Activated CD8-positive, alpha-beta T cell treated with anti-CD3 and anti-CD28 coated beads for 36 hours (primary cell): ENCODE measurements around the gene EIF4G3. TPM values are rescaled to one million over a fixed set of nuclear protein-coding genes. Genes with fewer than 3 reads are reported as not detected.

Experiments used
- ATAC-seq: fragments of 200-7000 bp; cut with Tn5 transposase; one replicate; pipeline ENCODE4 v1.10.0; 2021; ENCODE audit warnings: mild to moderate bottlenecking, moderate library complexity
- CTCF ChIA-PET: fragments of 350-600 bp; sonication (Branson Sonifier 250); formaldehyde crosslinking; loops from one replicate; lab custom pipeline; 2021; ENCODE audit warnings: antibody characterized with exemption; lab: Charles Lee
- POLR2A ChIA-PET: fragments of 350-600 bp; sonication (Branson Sonifier 250); formaldehyde crosslinking; loops from one replicate; lab custom pipeline; 2021; ENCODE audit warnings: antibody characterized with exemption; lab: Charles Lee
- DNase-seq: peaks from one replicate; pipeline ENCODE4 v3.0.0-alpha.2; 2020
- H3K27ac Mint-ChIP-seq: one replicate; pipeline ENCODE4 v1.8.0; 2021; ENCODE audit warnings: mild to moderate bottlenecking, mixed read lengths
- H3K27me3 Mint-ChIP-seq: one replicate; pipeline ENCODE4 v1.8.0; 2021; ENCODE audit warnings: mixed read lengths
- H3K36me3 Mint-ChIP-seq: one replicate; pipeline ENCODE4 v1.8.0; 2021; ENCODE audit warnings: low read depth, mixed read lengths
- H3K4me1 Mint-ChIP-seq: one replicate; pipeline ENCODE4 v1.8.0; 2021; ENCODE audit warnings: low read depth, mixed read lengths
- H3K4me3 Mint-ChIP-seq: one replicate; pipeline ENCODE4 v1.8.0; 2021; ENCODE audit warnings: mild to moderate bottlenecking, moderate library complexity, mixed read lengths
- H3K9me3 Mint-ChIP-seq: one replicate; pipeline ENCODE4 v1.8.0; 2021; ENCODE audit warnings: mixed read lengths
- intact Hi-C: fragments of 100-400 bp; cut with micrococcal nuclease; formaldehyde crosslinking; loops from one replicate; pipeline ENCODE4 v1.10.0; 2022
- total RNA-seq, 2 experiments: library from RNA; stranded (reverse); gene quantifications; one replicate each; pipeline ENCODE4 v1.2.3, GENCODE V29; 2021
- TF ChIP-seq, protein P1 (sequence below): fragments of 200-600 bp; IDR thresholded peaks from one replicate; pipeline ENCODE4 v1.8.0; 2022; ENCODE audit warnings: antibody characterized with exemption, mild to moderate bottlenecking

EIF4G3 gene
- total RNA-seq, 2 experiments from 2014 or later: 48.2 to 48.4 TPM

DNA sequence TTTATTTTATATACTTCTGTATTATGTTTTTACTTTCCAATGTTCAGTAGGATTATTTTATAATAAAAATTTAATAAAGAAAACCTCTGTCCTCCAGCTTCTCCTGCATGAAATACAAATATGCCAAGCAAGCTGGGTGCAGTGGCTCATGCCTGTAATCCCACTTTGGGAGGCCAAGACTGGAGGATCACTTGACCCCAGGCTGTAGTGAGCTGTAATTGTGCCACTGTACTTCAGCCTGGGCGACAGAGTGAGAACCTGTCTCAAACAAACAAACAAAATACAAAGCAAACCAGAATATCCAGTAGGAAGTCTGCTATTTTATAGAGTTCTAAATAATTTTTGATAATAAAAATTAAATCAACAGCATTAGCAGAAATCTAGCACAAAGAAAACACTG, 168.8 kb downstream of the EIF4G3 start:
- Mint-ChIP-seq H3K9me3 (no peaks in the 10 kb centered on the region), H3K27me3 (no peaks in the 10 kb centered on the region), H3K4me3 (no peak overlapping the region), H3K27ac (no peak overlapping the region), H3K4me1 (no peaks in the 10 kb centered on the region), H3K36me3 (no peaks in the 10 kb centered on the region)
- TF ChIP-seq, protein P1, sequence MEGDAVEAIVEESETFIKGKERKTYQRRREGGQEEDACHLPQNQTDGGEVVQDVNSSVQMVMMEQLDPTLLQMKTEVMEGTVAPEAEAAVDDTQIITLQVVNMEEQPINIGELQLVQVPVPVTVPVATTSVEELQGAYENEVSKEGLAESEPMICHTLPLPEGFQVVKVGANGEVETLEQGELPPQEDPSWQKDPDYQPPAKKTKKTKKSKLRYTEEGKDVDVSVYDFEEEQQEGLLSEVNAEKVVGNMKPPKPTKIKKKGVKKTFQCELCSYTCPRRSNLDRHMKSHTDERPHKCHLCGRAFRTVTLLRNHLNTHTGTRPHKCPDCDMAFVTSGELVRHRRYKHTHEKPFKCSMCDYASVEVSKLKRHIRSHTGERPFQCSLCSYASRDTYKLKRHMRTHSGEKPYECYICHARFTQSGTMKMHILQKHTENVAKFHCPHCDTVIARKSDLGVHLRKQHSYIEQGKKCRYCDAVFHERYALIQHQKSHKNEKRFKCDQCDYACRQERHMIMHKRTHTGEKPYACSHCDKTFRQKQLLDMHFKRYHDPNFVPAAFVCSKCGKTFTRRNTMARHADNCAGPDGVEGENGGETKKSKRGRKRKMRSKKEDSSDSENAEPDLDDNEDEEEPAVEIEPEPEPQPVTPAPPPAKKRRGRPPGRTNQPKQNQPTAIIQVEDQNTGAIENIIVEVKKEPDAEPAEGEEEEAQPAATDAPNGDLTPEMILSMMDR: no peak
- ATAC-seq (no peak), DNase-seq (no peak)
- ChIA-PET CTCF (no interaction called here), POLR2A (no interaction called here)
- intact Hi-C loops: no loop called here

DNA sequence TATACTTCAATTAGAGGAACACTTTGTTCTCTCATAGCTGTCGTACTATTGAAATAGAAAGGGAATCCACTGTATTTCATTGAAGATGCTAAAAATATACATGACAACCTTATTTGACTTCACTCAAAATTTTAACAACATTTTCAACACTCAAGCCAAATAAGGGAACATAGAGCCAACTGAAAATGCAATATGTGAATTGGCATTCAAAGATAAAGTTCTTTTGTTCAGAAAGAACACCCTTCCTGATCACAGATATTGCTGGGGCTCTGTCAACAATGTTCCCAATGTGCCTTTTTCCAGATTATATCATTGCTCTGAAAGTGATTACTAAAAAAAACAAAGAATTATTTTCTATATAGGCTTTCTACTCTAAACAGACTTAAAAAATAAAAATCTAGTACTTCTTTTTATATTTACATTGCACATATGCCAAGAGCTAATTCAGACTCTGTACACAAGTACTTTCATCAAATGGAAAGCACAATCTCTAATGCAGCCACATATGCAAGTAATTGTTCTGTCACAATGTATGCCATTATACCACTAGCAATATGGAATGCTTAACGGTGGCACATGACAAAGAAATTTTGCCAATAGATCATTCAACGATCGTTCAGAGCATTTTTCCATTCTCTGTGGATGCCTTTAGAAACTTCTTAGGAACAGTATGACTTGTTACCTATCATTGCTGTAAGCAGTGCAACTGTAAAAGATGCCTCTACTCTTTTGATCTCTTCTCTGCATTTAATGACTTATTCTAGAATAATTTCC, 171.0 kb downstream of the EIF4G3 start:
- H3K4me3 Mint-ChIP-seq: no peak overlapping the region
- H3K36me3 Mint-ChIP-seq: peaks cover 9% of the 10 kb centered on the region
- no peaks in the 10 kb centered on the region for H3K4me1 Mint-ChIP-seq
- no peak for DNase-seq
- H3K27me3 Mint-ChIP-seq: no peaks in the 10 kb centered on the region
- no peak overlapping the region for H3K27ac Mint-ChIP-seq
- CTCF ChIA-PET: no interaction called here
- ATAC-seq: no peak
- no peaks in the 10 kb centered on the region for H3K9me3 Mint-ChIP-seq
- TF ChIP-seq, protein P1: no peak
- intact Hi-C loops: no loop called here
- POLR2A ChIA-PET: no interaction called here

GRCh38 chr1:21003281-21004045, 173.2 kb downstream of the EIF4G3 start:
- no peak overlapping the region for H3K27ac Mint-ChIP-seq
- intact Hi-C loops: no loop called here
- peaks cover 10% of the 10 kb centered on the region for H3K4me1 Mint-ChIP-seq
- no peaks in the 10 kb centered on the region for H3K27me3 Mint-ChIP-seq
- H3K36me3 Mint-ChIP-seq: peaks cover 9% of the 10 kb centered on the region
- CTCF ChIA-PET: no interaction called here
- no peaks in the 10 kb centered on the region for H3K9me3 Mint-ChIP-seq
- POLR2A ChIA-PET: no interaction called here
- TF ChIP-seq, protein P1: no peak
- DNase-seq (no peak), ATAC-seq (no peak)
- no peak overlapping the region for H3K4me3 Mint-ChIP-seq

- CTCF ChIA-PET: interaction anchor here (1.1 kb wide), 1 partner anchor 10 kb away, joined by 3 read pairs; no protein-coding TSS in a partner anchor
- peaks cover 9% of the 10 kb centered on the region for H3K36me3 Mint-ChIP-seq
- intact Hi-C loops: no loop called here
- H3K27ac Mint-ChIP-seq: no peak overlapping the region
- no peaks in the 10 kb centered on the region for H3K27me3 Mint-ChIP-seq
- TF ChIP-seq, protein P1: no peak
- no peaks in the 10 kb centered on the region for H3K9me3 Mint-ChIP-seq
- ATAC-seq (no peak), DNase-seq (no peak)
- no peak overlapping the region for H3K4me3 Mint-ChIP-seq
- POLR2A ChIA-PET: no interaction called here
- H3K4me1 Mint-ChIP-seq: peaks cover 12% of the 10 kb centered on the region
Measured at GRCh38 chr1:21001042-21001441, 175.7 kb downstream of the EIF4G3 start.

- H3K36me3 Mint-ChIP-seq: peaks cover 9% of the 10 kb centered on the region
- ATAC-seq (no peak), DNase-seq (no peak)
- ChIA-PET CTCF (interaction anchor here (1.3 kb wide), 1 partner anchor 9 kb away, joined by 4 read pairs; no protein-coding TSS in a partner anchor), POLR2A (no interaction called here)
- peaks cover 12% of the 10 kb centered on the region for H3K4me1 Mint-ChIP-seq
- intact Hi-C loops: no loop called here
- no peak overlapping the region for H3K27ac Mint-ChIP-seq
- H3K4me3 Mint-ChIP-seq: no peak overlapping the region
- H3K27me3 Mint-ChIP-seq: no peaks in the 10 kb centered on the region
- TF ChIP-seq, protein P1: no peak
- no peaks in the 10 kb centered on the region for H3K9me3 Mint-ChIP-seq
Measured at GRCh38 chr1:21000245-21000594, 176.5 kb downstream of the EIF4G3 start.
